Astrocyte (in vitro differentiated cells and primary cell): Measurements from ENCODE around the gene AGXT2. TPM values are rescaled to one million over a fixed set of nuclear protein-coding genes. Genes with fewer than 3 reads are reported as not detected.

Source experiments
- DNase-seq: peaks from one replicate; pipeline ENCODE4 v3.0.0-alpha.2; 2010; ENCODE audit warnings: low read depth
- FAIRE-seq: peaks from 2 replicates; lab custom pipeline; 2011; peaks lifted over from hg19 to GRCh38; lab: Jason Lieb, UNC
- H2AFZ ChIP-seq: 2 replicates; pipeline ENCODE4 v1.6.0; 2012; ENCODE audit warnings: low read depth, low read length, inconsistent platforms
- H3K27ac ChIP-seq: 2 replicates; pipeline ENCODE4 v1.5.1; 2011; ENCODE audit warnings: low read depth, low read length, inconsistent platforms
- H3K27me3 ChIP-seq: 2 replicates; pipeline ENCODE4 v1.6.0; 2011; ENCODE audit warnings: low read length, inconsistent platforms; ENCODE audit not compliant: insufficient read depth
- H3K36me3 ChIP-seq: 2 replicates; pipeline ENCODE4 v1.5.1; 2011; ENCODE audit warnings: low read length, inconsistent platforms; ENCODE audit not compliant: insufficient read depth
- H3K4me1 ChIP-seq: 2 replicates; pipeline ENCODE4 v1.5.1; 2011; ENCODE audit warnings: low read length, inconsistent platforms; ENCODE audit not compliant: insufficient read depth
- H3K4me2 ChIP-seq: 2 replicates; pipeline ENCODE4 v1.6.0; 2012; ENCODE audit warnings: low read length, inconsistent platforms
- H3K4me3 ChIP-seq: 2 replicates; pipeline ENCODE4 v1.5.1; 2011; ENCODE audit warnings: low read depth, mild to moderate bottlenecking, low read length, inconsistent platforms; ENCODE audit not compliant: insufficient read depth
- H3K79me2 ChIP-seq: 2 replicates; pipeline ENCODE4 v1.6.0; 2012; ENCODE audit warnings: mild to moderate bottlenecking, low read length, inconsistent platforms; ENCODE audit not compliant: insufficient read depth
- H3K9ac ChIP-seq: 2 replicates; pipeline ENCODE4 v1.6.0; 2012; ENCODE audit warnings: mild to moderate bottlenecking, low read length, inconsistent platforms
- H3K9me3 ChIP-seq: 2 replicates; pipeline ENCODE4 v1.5.1; 2012; ENCODE audit warnings: low read depth, mild to moderate bottlenecking, low read length, inconsistent platforms; ENCODE audit not compliant: insufficient read depth
- H4K20me1 ChIP-seq: 2 replicates; pipeline ENCODE4 v1.6.0; 2012; ENCODE audit warnings: low read length, inconsistent platforms; ENCODE audit not compliant: insufficient read depth
- H3K27ac Mint-ChIP-seq: one replicate; pipeline ENCODE4 v1.8.0; 2021; ENCODE audit warnings: mild to moderate bottlenecking, mixed read lengths; ENCODE audit not compliant: unreplicated experiment
- H3K27me3 Mint-ChIP-seq: one replicate; pipeline ENCODE4 v1.8.0; 2021; ENCODE audit warnings: low read depth, mixed read lengths; ENCODE audit not compliant: unreplicated experiment
- H3K36me3 Mint-ChIP-seq: one replicate; pipeline ENCODE4 v1.8.0; 2021; ENCODE audit warnings: low read depth, mixed read lengths; ENCODE audit not compliant: unreplicated experiment
- H3K4me1 Mint-ChIP-seq: one replicate; pipeline ENCODE4 v1.8.0; 2021; ENCODE audit warnings: low read depth, mixed read lengths; ENCODE audit not compliant: unreplicated experiment
- H3K4me3 Mint-ChIP-seq: one replicate; pipeline ENCODE4 v1.8.0; 2021; ENCODE audit warnings: mild to moderate bottlenecking, moderate library complexity, mixed read lengths; ENCODE audit not compliant: unreplicated experiment
- H3K9me3 Mint-ChIP-seq: one replicate; pipeline ENCODE4 v1.8.0; 2021; ENCODE audit warnings: mild to moderate bottlenecking, mixed read lengths; ENCODE audit not compliant: unreplicated experiment
- CTCF ChIP-seq: IDR thresholded peaks from 2 replicates; pipeline ENCODE4 v1.5.1; 2011; ENCODE audit warnings: low read depth, mild to moderate bottlenecking, inconsistent platforms, low read length, moderate library complexity; ENCODE audit not compliant: insufficient read depth
- EZH2 ChIP-seq: IDR thresholded peaks from 2 replicates; pipeline ENCODE4 v1.6.1; 2012; ENCODE audit warnings: mild to moderate bottlenecking, low read length, inconsistent platforms; ENCODE audit not compliant: insufficient read depth
- total RNA-seq: library from RNA; stranded (reverse); gene quantifications from 2 replicates; pipeline ENCODE4 v1.2.1, GENCODE V29; 2021

AGXT2 gene
- total RNA-seq, 1 donor from 2014 or later, result not detected

DNA sequence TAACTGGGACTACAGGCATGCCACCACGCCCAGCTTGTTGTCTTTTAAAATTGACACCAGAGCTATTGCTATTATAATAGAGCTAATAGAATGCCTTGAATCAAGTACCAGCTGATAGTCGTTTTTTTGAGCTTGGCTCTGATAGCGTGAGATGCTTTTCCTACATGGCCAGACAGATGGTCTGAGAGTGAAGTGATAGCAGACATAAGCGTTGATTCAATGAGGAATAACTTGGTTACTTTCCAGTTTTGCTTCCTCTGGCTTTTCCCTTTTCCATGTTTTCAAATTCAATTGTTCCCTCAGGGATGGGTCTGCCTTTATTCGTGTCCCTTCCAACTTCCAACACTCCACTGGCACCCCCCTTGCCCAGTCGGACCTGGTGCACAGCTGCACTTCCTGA lies 15.4 kb downstream of the AGXT2 start:
- H3K9me3 Mint-ChIP-seq, result no peaks in the 10 kb centered on the region
- H3K27me3 Mint-ChIP-seq, result peaks cover 4% of the 10 kb centered on the region
- no peaks in the 10 kb centered on the region for H4K20me1 ChIP-seq
- H2AFZ ChIP-seq, result no peak overlapping the region
- H3K4me3 ChIP-seq, result no peak overlapping the region
- H3K36me3 ChIP-seq, result no peaks in the 10 kb centered on the region
- peaks cover 13% of the 10 kb centered on the region for H3K4me1 ChIP-seq
- H3K27ac ChIP-seq, result no peak overlapping the region
- no peaks in the 10 kb centered on the region for H3K9me3 ChIP-seq
- H3K9ac ChIP-seq, result no peak overlapping the region
- H3K79me2 ChIP-seq, result no peaks in the 10 kb centered on the region
- peaks cover 18% of the 10 kb centered on the region for H3K4me1 Mint-ChIP-seq
- H3K27ac Mint-ChIP-seq, result no peak overlapping the region
- no peak for DNase-seq
- H3K27me3 ChIP-seq, result no peaks in the 10 kb centered on the region
- no peaks in the 10 kb centered on the region for H3K36me3 Mint-ChIP-seq
- H3K4me2 ChIP-seq, result no peak overlapping the region
- TF ChIP-seq CTCF (no peak), EZH2 (no peak)
- no peak overlapping the region for H3K4me3 Mint-ChIP-seq
- FAIRE-seq, result no peak

- Mint-ChIP-seq H3K4me1 (peaks cover 18% of the 10 kb centered on the region), H3K4me3 (no peak overlapping the region), H3K36me3 (no peaks in the 10 kb centered on the region), H3K27me3 (no peaks in the 10 kb centered on the region), H3K9me3 (no peaks in the 10 kb centered on the region), H3K27ac (no peak overlapping the region)
- Histone ChIP-seq H3K27ac (peak overlapping the region; percentile 50), H4K20me1 (no peaks in the 10 kb centered on the region), H3K9ac (peak overlapping the region; percentile 2), H3K27me3 (no peaks in the 10 kb centered on the region), H3K4me1 (peaks cover 13% of the 10 kb centered on the region), H3K36me3 (no peaks in the 10 kb centered on the region), H3K4me2 (peak overlapping the region; percentile 58), H3K79me2 (no peaks in the 10 kb centered on the region), H3K4me3 (no peak overlapping the region), H3K9me3 (no peaks in the 10 kb centered on the region), H2AFZ (no peak overlapping the region)
- no peak for TF ChIP-seq CTCF
- TF ChIP-seq EZH2, result no peak
- DNase-seq (peak; percentile 79), FAIRE-seq (no peak)
These were observed 16.5 kb downstream of the AGXT2 start for GRCh38 chr5:35031276-35031675.

GRCh38 chr5:35030426-35031100 lies 17.2 kb downstream of the AGXT2 start:
- no peak overlapping the region for H3K27ac Mint-ChIP-seq
- H3K9me3 Mint-ChIP-seq, result no peaks in the 10 kb centered on the region
- H3K27ac ChIP-seq, result peak overlapping the region; percentile 50
- no peak for TF ChIP-seq EZH2
- no peak for TF ChIP-seq CTCF
- H3K4me1 ChIP-seq, result peaks cover 13% of the 10 kb centered on the region
- peak overlapping the region; percentile 58 for H3K4me2 ChIP-seq
- H3K36me3 ChIP-seq, result no peaks in the 10 kb centered on the region
- FAIRE-seq, result no peak
- H2AFZ ChIP-seq, result no peak overlapping the region
- H3K36me3 Mint-ChIP-seq, result no peaks in the 10 kb centered on the region
- no peaks in the 10 kb centered on the region for H4K20me1 ChIP-seq
- H3K4me1 Mint-ChIP-seq, result peaks cover 17% of the 10 kb centered on the region
- H3K9ac ChIP-seq, result no peak overlapping the region
- H3K27me3 ChIP-seq, result no peaks in the 10 kb centered on the region
- H3K9me3 ChIP-seq, result no peaks in the 10 kb centered on the region
- H3K4me3 Mint-ChIP-seq, result no peak overlapping the region
- H3K79me2 ChIP-seq, result no peaks in the 10 kb centered on the region
- no peak for DNase-seq
- no peak overlapping the region for H3K4me3 ChIP-seq
- H3K27me3 Mint-ChIP-seq, result peaks cover 4% of the 10 kb centered on the region
